Tongue (tissue), 2 donors: ENCODE results near the gene NFKBIA. TPM values are rescaled to one million over a fixed set of nuclear protein-coding genes. Genes with fewer than 3 reads are reported as not detected.
"Not testable (repeated sequence)": the region's sequence is repeated elsewhere in the genome, so short reads cannot be mapped to it uniquely, and the experiment has no call there.

ENCODE experiments used
- DNase-seq: peaks from one replicate; pipeline ENCODE4 v3.0.0-alpha.2; 2015
- total RNA-seq: library from RNA; depleted of rRNA; stranded (reverse); fragments of >200 nt; gene quantifications from one replicate; pipeline ENCODE4 v1.2.3, GENCODE V29; 2014

Gene NFKBIA
- total RNA-seq, 1 donor from 2014 or later = 145 TPM

- no peak for DNase-seq
Measured at GRCh38 chr14:35390577-35391387, 13.8 kb downstream of the NFKBIA start.

GRCh38 chr14:35389315-35389667, 15.3 kb downstream of the NFKBIA start:
- no peak for DNase-seq

GRCh38 chr14:35388656-35389314, 15.8 kb downstream of the NFKBIA start:
- no peak for DNase-seq

GRCh38 chr14:35387713-35388579, 16.6 kb downstream of the NFKBIA start:
- no peak for DNase-seq

GRCh38 chr14:35387219-35387618, 17.3 kb downstream of the NFKBIA start:
- no peak for DNase-seq

GRCh38 chr14:35386673-35387125, 17.9 kb downstream of the NFKBIA start:
- peak; percentile 54 for DNase-seq

- peak; percentile 87 for DNase-seq
Measured at GRCh38 chr14:35385042-35385839, 19.3 kb downstream of the NFKBIA start.

- DNase-seq = peak; percentile 89
Measured at GRCh38 chr14:35384455-35385041, 20.0 kb downstream of the NFKBIA start.

GRCh38 chr14:35383569-35384454, 20.7 kb downstream of the NFKBIA start:
- no peak for DNase-seq

- no peak for DNase-seq
Measured at GRCh38 chr14:35380794-35381193, 23.8 kb downstream of the NFKBIA start.

- not testable (repeated sequence) for DNase-seq
Measured at GRCh38 chr14:35379234-35379933, 25.2 kb downstream of the NFKBIA start.

GRCh38 chr14:35378425-35379233, 25.9 kb downstream of the NFKBIA start:
- no peak for DNase-seq

- DNase-seq = peak; percentile 78
Measured at GRCh38 chr14:35375558-35376025, 29.0 kb downstream of the NFKBIA start.

- DNase-seq = no peak
Measured at GRCh38 chr14:35374263-35374712, 30.3 kb downstream of the NFKBIA start.

- DNase-seq = not testable (repeated sequence)
Measured at GRCh38 chr14:35373208-35373607, 31.3 kb downstream of the NFKBIA start.

GRCh38 chr14:35370969-35371368, 33.6 kb downstream of the NFKBIA start:
- DNase-seq = no peak

- DNase-seq = peak; percentile 60
Measured at GRCh38 chr14:35369701-35370191, 34.8 kb downstream of the NFKBIA start.
